ENCODE data around the gene DOK3. TPM values are rescaled to one million over a fixed set of nuclear protein-coding genes. Genes with fewer than 3 reads are reported as not detected.

Gene DOK3
- total RNA-seq, 6 experiments from 2014 or later, result 1.1 to 2.6 (median 1.3) TPM

DNA sequence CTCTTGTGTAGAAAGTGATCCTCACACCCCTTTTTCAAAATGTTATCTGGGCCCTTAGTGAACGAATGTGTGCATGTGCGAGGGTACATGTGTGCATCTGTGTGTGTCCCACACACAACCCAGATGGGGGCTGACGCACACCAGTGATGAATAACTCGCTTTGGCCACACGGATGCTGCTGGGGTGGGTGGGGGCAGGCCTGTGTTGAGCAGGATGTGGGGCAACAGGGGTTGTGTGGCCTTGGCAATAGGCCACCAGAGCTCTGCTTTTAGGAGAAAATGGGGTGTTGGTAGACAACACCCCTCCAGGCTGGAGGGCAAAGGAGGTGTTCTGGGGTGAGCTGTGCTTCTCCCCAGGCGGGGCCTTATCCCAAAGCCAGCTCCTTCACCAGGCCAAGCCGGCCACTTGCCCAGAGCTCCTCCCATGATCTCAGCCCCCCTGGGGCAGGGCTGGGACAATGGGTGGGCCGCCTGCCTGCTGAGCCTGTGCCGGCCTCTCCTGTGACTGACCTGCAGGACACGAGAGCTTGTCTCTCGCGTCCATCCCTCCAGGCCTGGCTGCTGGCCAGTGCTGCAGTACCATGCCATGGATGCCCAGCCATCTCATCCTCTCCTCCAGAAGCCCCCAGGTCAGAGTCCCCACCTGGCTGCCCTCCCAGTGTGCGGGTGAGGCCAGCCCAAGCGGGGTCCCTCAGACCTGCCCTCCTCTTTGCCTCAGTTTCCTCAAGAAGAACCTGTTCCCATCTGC lies 37.8 kb downstream of the DOK3 start:
- Mint-ChIP-seq H3K27ac (peak overlapping the region; percentile 97), H3K9me3 (no peaks in the 10 kb centered on the region), H3K4me1 (ENCODE audit: low read depth) (peaks cover 71% of the 10 kb centered on the region), H3K36me3 (ENCODE audit: low read depth) (peaks cover 14% of the 10 kb centered on the region), H3K4me3 (peak overlapping the region; percentile 92), H3K27me3 (ENCODE audit: insufficient read depth) (peaks cover 36% of the 10 kb centered on the region)
- DNase-seq, result peak; percentile 79
- TF ChIP-seq, protein P1, sequence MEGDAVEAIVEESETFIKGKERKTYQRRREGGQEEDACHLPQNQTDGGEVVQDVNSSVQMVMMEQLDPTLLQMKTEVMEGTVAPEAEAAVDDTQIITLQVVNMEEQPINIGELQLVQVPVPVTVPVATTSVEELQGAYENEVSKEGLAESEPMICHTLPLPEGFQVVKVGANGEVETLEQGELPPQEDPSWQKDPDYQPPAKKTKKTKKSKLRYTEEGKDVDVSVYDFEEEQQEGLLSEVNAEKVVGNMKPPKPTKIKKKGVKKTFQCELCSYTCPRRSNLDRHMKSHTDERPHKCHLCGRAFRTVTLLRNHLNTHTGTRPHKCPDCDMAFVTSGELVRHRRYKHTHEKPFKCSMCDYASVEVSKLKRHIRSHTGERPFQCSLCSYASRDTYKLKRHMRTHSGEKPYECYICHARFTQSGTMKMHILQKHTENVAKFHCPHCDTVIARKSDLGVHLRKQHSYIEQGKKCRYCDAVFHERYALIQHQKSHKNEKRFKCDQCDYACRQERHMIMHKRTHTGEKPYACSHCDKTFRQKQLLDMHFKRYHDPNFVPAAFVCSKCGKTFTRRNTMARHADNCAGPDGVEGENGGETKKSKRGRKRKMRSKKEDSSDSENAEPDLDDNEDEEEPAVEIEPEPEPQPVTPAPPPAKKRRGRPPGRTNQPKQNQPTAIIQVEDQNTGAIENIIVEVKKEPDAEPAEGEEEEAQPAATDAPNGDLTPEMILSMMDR (IDR thresholded peaks at IDR 0.05), result peak; percentile 7; the same call in 1 of the 2 replicates

DNA sequence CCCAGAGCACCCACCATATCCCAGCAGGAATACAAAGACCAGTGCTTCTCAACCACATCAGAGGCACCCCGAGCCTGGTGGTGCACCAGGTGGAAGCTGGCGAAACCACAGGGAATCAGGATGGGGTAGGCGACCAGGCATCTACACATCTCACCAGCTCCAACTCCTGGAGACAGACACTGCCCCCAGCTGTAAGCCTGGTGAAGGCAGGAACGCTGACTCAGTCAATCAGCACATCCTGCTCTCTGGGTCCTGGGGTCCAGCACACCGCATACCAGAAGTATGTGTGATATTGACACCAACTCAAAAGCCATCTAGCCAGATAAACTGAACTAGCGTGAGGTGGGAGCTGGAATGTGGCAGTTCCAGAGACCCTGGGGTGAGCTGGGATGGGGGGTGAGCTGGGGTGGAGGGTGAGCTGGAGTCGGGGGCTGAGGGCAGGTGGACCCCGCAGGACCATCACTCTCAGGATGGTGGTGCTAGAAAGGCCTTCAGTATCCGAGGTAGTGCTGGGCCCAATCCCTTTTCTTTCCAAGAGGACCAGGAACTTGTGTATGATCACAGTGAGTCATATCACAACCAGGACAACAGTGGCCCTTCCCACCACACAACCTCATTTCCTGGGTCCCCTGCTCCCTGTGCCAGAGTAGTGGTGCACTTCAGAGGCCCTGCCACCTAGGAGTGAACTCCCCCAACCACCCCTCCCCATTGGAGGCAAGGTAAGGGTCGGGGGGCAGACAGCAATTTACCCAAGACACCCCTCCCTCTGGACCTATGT lies 38.7 kb downstream of the DOK3 start:
- Mint-ChIP-seq H3K36me3 (ENCODE audit: low read depth) (peaks cover 18% of the 10 kb centered on the region), H3K27ac (peak overlapping the region; percentile 97), H3K4me3 (peak overlapping the region; percentile 92), H3K4me1 (ENCODE audit: low read depth) (peaks cover 64% of the 10 kb centered on the region), H3K9me3 (no peaks in the 10 kb centered on the region), H3K27me3 (ENCODE audit: insufficient read depth) (peaks cover 29% of the 10 kb centered on the region)
- TF ChIP-seq, protein P1 (IDR thresholded peaks at IDR 0.05), result peak; percentile 33; the same call in 1 of the 2 replicates
- peak; percentile 86 for DNase-seq

DNA sequence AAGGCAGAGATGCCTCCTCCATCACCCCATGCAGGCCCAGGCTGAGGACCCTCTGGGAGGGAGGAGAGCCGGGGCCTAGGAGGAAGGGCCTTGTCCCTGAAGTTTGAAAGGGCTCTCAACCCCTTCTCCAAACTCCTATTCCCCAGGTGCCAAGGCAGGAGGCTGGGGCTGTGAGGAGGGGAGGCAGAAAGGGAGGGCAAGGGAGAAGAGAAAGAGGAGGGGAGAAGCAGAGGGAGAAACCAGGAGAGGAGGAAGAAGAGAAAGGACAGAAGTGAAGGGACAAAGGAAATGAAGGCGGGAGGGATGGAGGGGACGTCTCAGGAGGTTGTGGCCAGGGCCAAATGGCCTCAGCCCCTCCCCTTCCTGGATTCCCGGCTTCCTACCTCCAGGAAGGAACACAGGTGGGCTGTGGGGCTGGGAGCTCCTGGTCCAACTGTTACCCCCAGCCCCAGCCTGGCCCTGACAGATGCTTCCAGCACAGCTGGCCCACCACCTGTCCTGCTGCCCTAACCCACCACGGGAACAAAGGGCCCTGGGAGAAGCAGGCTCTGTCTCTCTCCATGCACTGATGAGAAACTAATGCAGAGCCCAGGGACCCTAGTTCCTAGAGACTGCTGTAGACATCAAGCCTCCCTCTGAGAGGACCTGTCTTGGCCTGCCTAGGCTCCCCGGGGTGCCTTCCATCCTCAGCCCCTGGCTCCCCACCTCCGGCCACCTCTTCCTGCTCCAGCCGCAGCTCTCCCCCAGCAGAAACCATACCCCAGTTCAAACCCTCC lies 39.7 kb downstream of the DOK3 start:
- Mint-ChIP-seq H3K4me3 (peak overlapping the region; percentile 92), H3K27ac (peak overlapping the region; percentile 97), H3K36me3 (ENCODE audit: low read depth) (peaks cover 28% of the 10 kb centered on the region), H3K9me3 (no peaks in the 10 kb centered on the region), H3K4me1 (ENCODE audit: low read depth) (peaks cover 55% of the 10 kb centered on the region), H3K27me3 (ENCODE audit: insufficient read depth) (peaks cover 20% of the 10 kb centered on the region)
- TF ChIP-seq, protein P1 (IDR thresholded peaks at IDR 0.05), result no peak
- no peak for DNase-seq

DNA sequence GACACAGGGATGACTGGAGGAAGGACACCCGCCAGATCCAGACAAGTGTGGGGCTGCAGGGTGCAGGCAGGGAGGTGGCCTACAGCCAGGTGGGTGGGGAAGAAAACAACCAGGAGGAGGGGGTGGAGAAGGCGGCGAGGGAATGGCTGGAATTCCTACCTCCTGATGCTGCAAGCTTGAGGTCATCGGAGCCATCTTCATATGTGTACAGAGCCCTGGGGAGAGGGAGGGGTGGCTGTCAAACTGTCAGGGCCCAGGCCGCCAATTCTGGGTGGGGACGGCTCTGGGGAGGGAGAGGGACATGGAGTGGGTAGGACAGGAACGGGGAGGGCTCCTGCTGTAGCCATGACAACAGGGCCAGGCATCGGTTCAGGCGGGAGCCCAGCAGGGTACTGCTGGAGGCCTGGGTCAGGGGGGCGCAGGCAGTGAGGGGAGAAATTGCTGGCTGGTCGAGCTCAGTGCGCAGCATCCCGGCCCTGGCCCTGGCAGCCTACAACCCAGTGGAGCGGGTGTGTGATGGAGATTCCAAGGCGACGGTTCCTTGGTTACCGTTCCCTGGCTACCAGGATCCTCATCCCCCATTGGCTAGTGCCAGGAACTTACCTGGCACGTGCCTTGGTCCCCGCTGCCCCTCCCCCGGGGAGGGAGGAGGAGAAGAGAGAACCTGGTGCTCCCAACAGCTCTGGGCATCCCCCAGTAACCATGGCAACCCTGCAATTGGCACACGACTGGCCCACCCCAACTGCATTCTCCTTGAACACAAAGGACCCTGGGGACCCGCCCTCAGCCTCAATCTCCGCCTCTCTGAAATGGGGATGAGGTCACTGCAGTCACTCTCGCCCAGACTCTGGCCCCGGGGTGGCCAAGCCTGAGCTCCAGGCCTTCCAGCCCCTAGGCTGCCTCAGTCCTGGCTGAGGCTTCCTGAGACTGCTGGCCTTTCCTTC lies 40.7 kb downstream of the DOK3 start:
- peak overlapping the region; percentile 92 for H3K4me3 Mint-ChIP-seq
- H3K27me3 Mint-ChIP-seq (ENCODE audit: insufficient read depth), result peaks cover 11% of the 10 kb centered on the region
- peak; percentile 75 for DNase-seq
- no peaks in the 10 kb centered on the region for H3K9me3 Mint-ChIP-seq
- TF ChIP-seq, protein P1 (IDR thresholded peaks at IDR 0.05), result no peak
- peaks cover 45% of the 10 kb centered on the region for H3K4me1 Mint-ChIP-seq (ENCODE audit: low read depth)
- H3K36me3 Mint-ChIP-seq (ENCODE audit: low read depth), result peaks cover 28% of the 10 kb centered on the region
- H3K27ac Mint-ChIP-seq, result peak overlapping the region; percentile 97

Measured in HFFc6 (cell line).